ENCODE measurements around the gene KLHL42.

DNA sequence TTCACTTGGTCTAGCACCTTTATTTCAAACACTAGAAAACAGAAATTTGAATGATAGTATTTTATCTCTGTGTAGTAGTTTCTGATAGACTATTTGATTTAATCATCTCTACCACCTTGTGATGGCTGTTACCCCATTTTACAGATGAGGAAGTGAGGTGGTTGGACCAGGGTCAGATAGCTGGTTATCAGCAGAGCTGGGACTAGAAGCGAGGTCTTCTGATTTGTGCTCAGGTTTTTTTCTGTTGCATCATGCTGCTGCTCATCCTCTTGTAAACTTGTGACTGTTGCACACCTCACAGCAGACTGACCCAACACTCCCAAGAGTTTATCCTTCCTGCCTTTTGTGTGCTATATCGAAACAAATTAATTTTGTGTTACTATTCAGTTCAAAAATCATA, 10.1 kb downstream of the KLHL42 start:
- TF ChIP-seq, protein P1, sequence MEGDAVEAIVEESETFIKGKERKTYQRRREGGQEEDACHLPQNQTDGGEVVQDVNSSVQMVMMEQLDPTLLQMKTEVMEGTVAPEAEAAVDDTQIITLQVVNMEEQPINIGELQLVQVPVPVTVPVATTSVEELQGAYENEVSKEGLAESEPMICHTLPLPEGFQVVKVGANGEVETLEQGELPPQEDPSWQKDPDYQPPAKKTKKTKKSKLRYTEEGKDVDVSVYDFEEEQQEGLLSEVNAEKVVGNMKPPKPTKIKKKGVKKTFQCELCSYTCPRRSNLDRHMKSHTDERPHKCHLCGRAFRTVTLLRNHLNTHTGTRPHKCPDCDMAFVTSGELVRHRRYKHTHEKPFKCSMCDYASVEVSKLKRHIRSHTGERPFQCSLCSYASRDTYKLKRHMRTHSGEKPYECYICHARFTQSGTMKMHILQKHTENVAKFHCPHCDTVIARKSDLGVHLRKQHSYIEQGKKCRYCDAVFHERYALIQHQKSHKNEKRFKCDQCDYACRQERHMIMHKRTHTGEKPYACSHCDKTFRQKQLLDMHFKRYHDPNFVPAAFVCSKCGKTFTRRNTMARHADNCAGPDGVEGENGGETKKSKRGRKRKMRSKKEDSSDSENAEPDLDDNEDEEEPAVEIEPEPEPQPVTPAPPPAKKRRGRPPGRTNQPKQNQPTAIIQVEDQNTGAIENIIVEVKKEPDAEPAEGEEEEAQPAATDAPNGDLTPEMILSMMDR (IDR thresholded peaks at IDR 0.05) = no peak
- TF ChIP-seq EP300 (IDR thresholded peaks at IDR 0.05) = no peak
- TF ChIP-seq POLR2A (IDR thresholded peaks at IDR 0.05) = no peak
